H9 (cell line): ENCODE measurements around the gene ATG2A. TPM values are rescaled to one million over a fixed set of nuclear protein-coding genes. Genes with fewer than 3 reads are reported as not detected.

Experiments used
- DNase-seq: peaks from one replicate; pipeline ENCODE4 v3.0.0-alpha.2; 2017
- H2AFZ ChIP-seq: one replicate; pipeline ENCODE4 v1.6.1; 2013; ENCODE audit warnings: mild to moderate bottlenecking, low read length, control low read depth, moderate library complexity
- H2AK5ac ChIP-seq: 2 replicates; pipeline ENCODE4 v1.6.1; 2013; ENCODE audit warnings: low read length, control low read depth, mixed read lengths; ENCODE audit not compliant: insufficient read length
- H2BK120ac ChIP-seq: one replicate; pipeline ENCODE4 v1.6.1; 2013; ENCODE audit warnings: low read depth, mild to moderate bottlenecking, low read length, control low read depth, inconsistent platforms; ENCODE audit not compliant: poor library complexity, severe bottlenecking
- H2BK12ac ChIP-seq: 2 replicates; pipeline ENCODE4 v1.6.1; 2013; ENCODE audit warnings: low read length, control low read depth, mixed read lengths, low read depth; ENCODE audit not compliant: insufficient read length
- H2BK15ac ChIP-seq: 2 replicates; pipeline ENCODE4 v1.6.1; 2013; ENCODE audit warnings: low read depth, low read length, control low read depth
- H2BK20ac ChIP-seq: one replicate; pipeline ENCODE4 v1.6.1; 2013; ENCODE audit warnings: low read depth, mild to moderate bottlenecking, low read length, control low read depth, inconsistent platforms; ENCODE audit not compliant: poor library complexity, severe bottlenecking
- H2BK5ac ChIP-seq: 2 replicates; pipeline ENCODE4 v1.6.1; 2013; ENCODE audit warnings: low read length, control low read depth, mixed read lengths; ENCODE audit not compliant: insufficient read length
- H3K14ac ChIP-seq: 2 replicates; pipeline ENCODE4 v1.6.1; 2013; ENCODE audit warnings: low read length, control low read depth; ENCODE audit not compliant: insufficient read depth
- H3K18ac ChIP-seq: 2 replicates; pipeline ENCODE4 v1.6.1; 2013; ENCODE audit warnings: low read depth, mild to moderate bottlenecking, mixed read lengths, low read length, control low read depth; ENCODE audit not compliant: insufficient read length
- H3K23ac ChIP-seq: 2 replicates; pipeline ENCODE4 v1.6.1; 2013; ENCODE audit warnings: low read length, control low read depth, mixed read lengths, low read depth; ENCODE audit not compliant: insufficient read length
- H3K23me2 ChIP-seq: 2 replicates; pipeline ENCODE4 v1.6.1; 2013; ENCODE audit warnings: low read depth, mild to moderate bottlenecking, mixed read lengths, low read length, control low read depth; ENCODE audit not compliant: insufficient read length, poor library complexity, severe bottlenecking
- H3K27ac ChIP-seq: 2 replicates; pipeline ENCODE4 v1.5.1; 2013; ENCODE audit warnings: low read length, control low read depth, mixed read lengths, low read depth; ENCODE audit not compliant: insufficient read length
- H3K27me3 ChIP-seq: 2 replicates; pipeline ENCODE4 v1.6.1; 2013; ENCODE audit warnings: low read length, control low read depth, inconsistent platforms; ENCODE audit not compliant: insufficient read depth
- H3K4ac ChIP-seq: 2 replicates; pipeline ENCODE4 v1.6.1; 2013; ENCODE audit warnings: low read depth, mild to moderate bottlenecking, control low read depth, inconsistent platforms, low read length, moderate library complexity
- H3K4me1 ChIP-seq: 2 replicates; pipeline ENCODE4 v1.6.1; 2013; ENCODE audit warnings: low read length, control low read depth, inconsistent platforms; ENCODE audit not compliant: insufficient read depth
- H3K4me2 ChIP-seq: 2 replicates; pipeline ENCODE4 v1.6.1; 2013; ENCODE audit warnings: low read length, control low read depth, mixed read lengths; ENCODE audit not compliant: insufficient read length, insufficient read depth
- H3K56ac ChIP-seq: 2 replicates; pipeline ENCODE4 v1.6.1; 2013; ENCODE audit warnings: low read depth, mild to moderate bottlenecking, mixed read lengths, low read length, control low read depth; ENCODE audit not compliant: insufficient read length
- H3K79me1 ChIP-seq: 2 replicates; pipeline ENCODE4 v1.6.1; 2013; ENCODE audit warnings: low read depth, mild to moderate bottlenecking, moderate library complexity, low read length, control low read depth, inconsistent platforms; ENCODE audit not compliant: insufficient read depth, poor library complexity, severe bottlenecking
- H3K79me2 ChIP-seq: 2 replicates; pipeline ENCODE4 v1.6.1; 2013; ENCODE audit warnings: low read length, control low read depth, inconsistent platforms; ENCODE audit not compliant: insufficient read depth
- H3K9ac ChIP-seq: 2 replicates; pipeline ENCODE4 v1.6.1; 2013; ENCODE audit warnings: low read length, control low read depth, mixed read lengths; ENCODE audit not compliant: insufficient read length; ENCODE audit errors: extremely low read depth
- H3K9me3 ChIP-seq: one replicate; pipeline ENCODE4 v1.6.1; 2013; ENCODE audit warnings: low read depth, low read length, inconsistent platforms; ENCODE audit not compliant: control insufficient read depth
- H3T11ph ChIP-seq: one replicate; pipeline ENCODE4 v1.6.1; 2013; ENCODE audit warnings: mild to moderate bottlenecking, low read length, control low read depth, inconsistent platforms
- H4K20me1 ChIP-seq: one replicate; pipeline ENCODE4 v1.6.1; 2013; ENCODE audit not compliant: control insufficient read depth, insufficient read length, insufficient read depth
- H4K5ac ChIP-seq: 2 replicates; pipeline ENCODE4 v1.6.1; 2013; ENCODE audit warnings: low read depth, mild to moderate bottlenecking, mixed read lengths, low read length, control low read depth; ENCODE audit not compliant: insufficient read length
- H4K8ac ChIP-seq: replicated peaks from 2 replicates; pipeline ENCODE4 v1.6.1; 2013; ENCODE audit warnings: low read length, control low read depth, mixed read lengths, low read depth; ENCODE audit not compliant: insufficient read length
- H4K91ac ChIP-seq: 2 replicates; pipeline ENCODE4 v1.6.1; 2013; ENCODE audit warnings: low read depth, mild to moderate bottlenecking, moderate library complexity, mixed read lengths, low read length, control low read depth; ENCODE audit not compliant: insufficient read length
- H3K27ac Mint-ChIP-seq, 3 experiments: 2 replicates in 2 of 3; 3 replicates in 1 of 3; pipeline ENCODE4 v1.8.0; 2020 to 2021; ENCODE audit warnings: mixed read lengths in 3 of 3, mild to moderate bottlenecking in 1 of 3, moderate library complexity in 1 of 3
- H3K27me3 Mint-ChIP-seq: 2 replicates; pipeline ENCODE4 v1.8.0; 2021; ENCODE audit warnings: low read depth, mild to moderate bottlenecking, moderate library complexity, mixed read lengths
- H3K36me3 Mint-ChIP-seq, 3 experiments: 2 replicates in 2 of 3; 3 replicates in 1 of 3; pipeline ENCODE4 v1.8.0; 2020 to 2021; ENCODE audit warnings: low read depth in 3 of 3, mixed read lengths in 3 of 3; ENCODE audit not compliant: insufficient read depth in 1 of 3
- H3K4me1 Mint-ChIP-seq, 2 experiments: 2 replicates each; pipeline ENCODE4 v1.8.0; 2020; ENCODE audit warnings: mixed read lengths in 2 of 2
- H3K4me3 Mint-ChIP-seq, 2 experiments: 2 replicates in 1 of 2; 3 replicates in 1 of 2; pipeline ENCODE4 v1.8.0; 2020 to 2021; ENCODE audit warnings: mild to moderate bottlenecking in 2 of 2, mixed read lengths in 2 of 2, moderate library complexity in 1 of 2
- H3K9me3 Mint-ChIP-seq, 2 experiments: 2 replicates in 1 of 2; 3 replicates in 1 of 2; pipeline ENCODE4 v1.8.0; 2020; ENCODE audit warnings: mild to moderate bottlenecking in 2 of 2, mixed read lengths in 2 of 2, moderate library complexity in 1 of 2
- WGBS: extraction: QIAGEN DNeasy Blood & Tissue Kit; methylation state at CpG from one replicate; pipeline ENCODE4 v1.1.7; 2013; ENCODE audit warnings: missing lambda C conversion rate, low lambda C conversion rate, mixed read lengths; ENCODE audit not compliant: insufficient read length; ENCODE audit errors: extremely low coverage; 5-methylcytosine and 5-hydroxymethylcytosine counted together
- total RNA-seq: library from RNA; stranded (reverse); gene quantifications from 2 replicates; pipeline ENCODE4 v1.2.1, GENCODE V29; 2021
- TF ChIP-seq, protein P1 (sequence below): fragments of 200-600 bp; sonication (generic); conservative IDR thresholded peaks from 3 replicates; pipeline ENCODE4 v1.8.0; 2021; ENCODE audit warnings: antibody characterized with exemption, mild to moderate bottlenecking

ATG2A gene
- total RNA-seq, 1 experiment from 2014 or later: 21.3 TPM

DNA sequence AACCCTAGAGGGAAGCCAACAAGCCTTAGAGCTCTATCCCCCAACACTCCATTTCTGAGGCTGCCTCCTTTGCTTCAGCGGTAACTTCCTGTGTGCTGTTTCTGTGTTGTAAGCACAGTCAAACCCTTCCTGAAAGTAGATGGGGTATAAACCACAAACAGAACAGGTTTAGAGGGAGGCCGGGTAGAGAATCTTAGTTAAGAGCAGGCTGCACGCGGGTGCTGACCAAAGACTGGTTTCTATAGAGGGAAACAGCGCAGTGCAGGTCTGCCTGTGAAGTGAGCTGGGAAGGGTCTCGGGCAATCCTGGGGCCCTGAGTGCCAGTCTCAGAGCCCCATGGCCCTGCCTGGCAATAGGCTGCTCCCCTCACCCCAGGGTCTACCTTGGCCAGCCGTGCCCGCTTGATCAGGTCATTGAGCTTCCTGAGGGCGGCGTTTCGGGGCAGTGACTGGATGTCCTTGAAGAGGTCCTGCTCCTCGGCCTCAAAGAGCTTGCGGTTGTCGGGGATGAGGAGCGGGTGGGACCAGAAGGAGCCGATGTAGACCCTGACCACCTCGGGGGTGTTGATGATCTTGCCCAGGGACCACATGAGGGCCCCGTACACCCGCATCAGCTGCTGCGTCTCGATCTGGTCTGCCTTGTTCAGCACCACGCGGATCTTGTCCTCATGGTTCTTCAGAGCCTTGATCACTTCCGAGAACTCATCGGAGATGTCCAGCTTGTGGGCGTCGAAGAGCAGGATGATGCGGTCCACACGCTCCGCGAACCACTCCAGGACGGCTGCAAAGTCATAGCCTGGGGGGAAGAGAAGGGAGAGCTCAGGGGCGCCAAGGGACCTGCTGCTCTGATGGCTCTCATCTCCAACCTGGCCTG, 57.2 kb downstream of the ATG2A start:
- WGBS: no CpG with 5 or more reads among the region's 33 CpGs

More for the DNA sequence above, 57.2 kb downstream of the ATG2A start:
- H2BK12ac ChIP-seq: no peak overlapping the region
- Mint-ChIP-seq H3K27ac (peak overlapping the region in 2 of 3 experiments; percentile 53 to 77; a peak in 3 of 7 replicates), H3K27me3 (no peaks in the 10 kb centered on the region), H3K9me3 (no peaks in the 10 kb centered on the region), H3K36me3 (peaks cover 0 to 11% (median 6%) of the 10 kb centered on the region in 3 experiments; a peak in 5 of 7 replicates), H3K4me1 (peaks cover 24 to 26% of the 10 kb centered on the region in 2 experiments), H3K4me3 (no peak overlapping the region)
- H3K9ac ChIP-seq: no peak overlapping the region
- H3T11ph ChIP-seq: no peak overlapping the region
- H2AK5ac ChIP-seq: no peak overlapping the region
- no peak for DNase-seq
- no peak overlapping the region for H2BK15ac ChIP-seq
- H4K5ac ChIP-seq: no peak overlapping the region
- H2BK120ac ChIP-seq: no peak overlapping the region
- no peaks in the 10 kb centered on the region for H4K20me1 ChIP-seq
- H3K9me3 ChIP-seq: no peaks in the 10 kb centered on the region
- H3K23me2 ChIP-seq: no peaks in the 10 kb centered on the region
- H4K8ac ChIP-seq: no peak overlapping the region
- no peak overlapping the region for H3K14ac ChIP-seq
- H2BK5ac ChIP-seq: no peak overlapping the region
- no peak overlapping the region for H3K18ac ChIP-seq
- H2BK20ac ChIP-seq: no peak overlapping the region
- no peak overlapping the region for H4K91ac ChIP-seq
- H3K79me1 ChIP-seq: no peaks in the 10 kb centered on the region
- no peaks in the 10 kb centered on the region for H3K27me3 ChIP-seq
- H3K27ac ChIP-seq: no peak overlapping the region
- TF ChIP-seq, protein P1, sequence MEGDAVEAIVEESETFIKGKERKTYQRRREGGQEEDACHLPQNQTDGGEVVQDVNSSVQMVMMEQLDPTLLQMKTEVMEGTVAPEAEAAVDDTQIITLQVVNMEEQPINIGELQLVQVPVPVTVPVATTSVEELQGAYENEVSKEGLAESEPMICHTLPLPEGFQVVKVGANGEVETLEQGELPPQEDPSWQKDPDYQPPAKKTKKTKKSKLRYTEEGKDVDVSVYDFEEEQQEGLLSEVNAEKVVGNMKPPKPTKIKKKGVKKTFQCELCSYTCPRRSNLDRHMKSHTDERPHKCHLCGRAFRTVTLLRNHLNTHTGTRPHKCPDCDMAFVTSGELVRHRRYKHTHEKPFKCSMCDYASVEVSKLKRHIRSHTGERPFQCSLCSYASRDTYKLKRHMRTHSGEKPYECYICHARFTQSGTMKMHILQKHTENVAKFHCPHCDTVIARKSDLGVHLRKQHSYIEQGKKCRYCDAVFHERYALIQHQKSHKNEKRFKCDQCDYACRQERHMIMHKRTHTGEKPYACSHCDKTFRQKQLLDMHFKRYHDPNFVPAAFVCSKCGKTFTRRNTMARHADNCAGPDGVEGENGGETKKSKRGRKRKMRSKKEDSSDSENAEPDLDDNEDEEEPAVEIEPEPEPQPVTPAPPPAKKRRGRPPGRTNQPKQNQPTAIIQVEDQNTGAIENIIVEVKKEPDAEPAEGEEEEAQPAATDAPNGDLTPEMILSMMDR: no peak
- H3K23ac ChIP-seq: no peak overlapping the region
- H2AFZ ChIP-seq: no peak overlapping the region
- H3K4ac ChIP-seq: no peak overlapping the region
- H3K4me1 ChIP-seq: no peaks in the 10 kb centered on the region; the same call in 1 of the 2 replicates
- H3K4me2 ChIP-seq: no peak overlapping the region
- H3K56ac ChIP-seq: no peak overlapping the region
- H3K79me2 ChIP-seq: no peaks in the 10 kb centered on the region
